Adrenal gland (tissue), 12 donors: ENCODE results near the gene ARID4B. TPM values are rescaled to one million over a fixed set of nuclear protein-coding genes. Genes with fewer than 3 reads are reported as not detected.

Source experiments
- DNase-seq, 7 donors: peaks; one replicate each; pipeline ENCODE4 v3.0.0-alpha.2; 2019 to 2020
- H3K27ac ChIP-seq, 5 donors: fragments of 200-600 bp; sonication (generic) in 4 of 5; 1 replicate in 3 of 5; 2 replicates in 2 of 5; pipeline versions ENCODE4 v1.5.1 to v1.8.0; 2016 to 2020; ENCODE audit warnings: mild to moderate bottlenecking in 1 of 5
- H3K27me3 ChIP-seq: fragments of 200-600 bp; 2 replicates; pipeline ENCODE4 v1.8.0; 2021
- H3K36me3 ChIP-seq, 2 donors: fragments of 200-600 bp; replicated peaks in 1 of 2; 1 replicate in 1 of 2; 2 replicates in 1 of 2; pipeline versions ENCODE4 v1.5.1 to v1.8.0; 2018 to 2022
- H3K4me1 ChIP-seq, 2 donors: fragments of 200-600 bp; replicated peaks in 1 of 2; 1 replicate in 1 of 2; 2 replicates in 1 of 2; pipeline versions ENCODE4 v1.5.1 to v1.8.0; 2018 to 2021
- H3K4me3 ChIP-seq, 4 donors: fragments of 200-600 bp; sonication (generic) in 3 of 4; one replicate each; pipeline ENCODE4 v1.5.1; 2016 to 2018
- H3K9me3 ChIP-seq, 3 donors: fragments of 200-600 bp; sonication (generic) in 1 of 3; replicated peaks in 1 of 3; 1 replicate in 2 of 3; 2 replicates in 1 of 3; pipeline versions ENCODE4 v1.5.1 to v1.8.0; 2016 to 2021
- POLR2A ChIP-seq, 2 donors: fragments of 450-650 bp; IDR thresholded peaks; one replicate each; pipeline ENCODE4 v1.6.1; 2017; ENCODE audit warnings: antibody characterized with exemption in 2 of 2, mild to moderate bottlenecking in 2 of 2, moderate library complexity in 1 of 2
- WGBS, 4 donors: extraction: QIAGEN DNeasy Blood & Tissue Kit in 2 of 4; methylation state at CpG; one replicate each; pipeline versions ENCODE4 v1.1.5 to v1.1.7; 2013 to 2017; 5-methylcytosine and 5-hydroxymethylcytosine counted together
- intact Hi-C, 2 donors: fragments of 100-400 bp; cut with DNase I; formaldehyde crosslinking; loops; one replicate each; pipeline versions ENCODE4 v1.14.1 to v1.15.0; 2022 to 2023
- polyA plus RNA-seq, 3 donors: library from polyadenylated mRNA; stranded (reverse); fragments of 200-250 nt in 2 of 3; fragments of 350-450 nt in 1 of 3; fragmentation: Illumina TruSeq in 1 of 3; extraction: RNeasy Lipid Tissue Mini Kit (QIAGEN cat#74804) in 1 of 3; gene quantifications; one replicate each; pipeline ENCODE4 v1.2.3, GENCODE V29; 2013 to 2014
- total RNA-seq, 9 donors: library from RNA; depleted of rRNA in 4 of 9; stranded (reverse); fragments of >200 nt in 4 of 9; fragments of 120-200 nt in 1 of 9; fragmentation: NEBNext Ultra II Directional in 1 of 9; extraction: Animal tissue kit (Norgen Biotek cat#: 25700) in 1 of 9; gene quantifications; one replicate each; pipeline versions ENCODE4 v1.1.0 to v1.2.4, GENCODE V29; 2013 to 2023
- TF ChIP-seq, protein P1 (sequence below), 6 experiments: fragments of 450-650 bp in 4 of 6; fragments of 200-600 bp in 2 of 6; sonication (generic) in 1 of 6; IDR thresholded peaks; 1 replicate in 5 of 6; 2 replicates in 1 of 6; pipeline versions ENCODE4 v1.5.1 to v1.8.0; 2016 to 2021; ENCODE audit warnings: antibody characterized with exemption in 6 of 6, mild to moderate bottlenecking in 2 of 6, moderate library complexity in 1 of 6
- donor health status: healthy with polysubstance abuse.
- donor health status: Bipolar disorder and iron deficiency.
- donor health status: DM: yes; HTN: yes; CAD: no.
- donor health status: DM: no; HTN: no; CAD: no.
- donor health status: DM: no; HTN: no; CAD: no.
- donor health status: DM: yes; HTN: yes; CAD: no.

ARID4B gene
- total and polyA plus RNA-seq, 12 donors = 12.4 to 44.0 (median 28.1) TPM

- no peak overlapping the region for H3K27ac ChIP-seq
- H3K4me3 ChIP-seq = no peak overlapping the region
- H3K4me1 ChIP-seq = no peaks in the 10 kb centered on the region
- H3K27me3 ChIP-seq = no peaks in the 10 kb centered on the region
- H3K36me3 ChIP-seq = peaks cover 0 to 74% of the 10 kb centered on the region in 2 donors
- TF ChIP-seq POLR2A (IDR thresholded peaks at IDR 0.05) = no peak
- TF ChIP-seq, protein P1, sequence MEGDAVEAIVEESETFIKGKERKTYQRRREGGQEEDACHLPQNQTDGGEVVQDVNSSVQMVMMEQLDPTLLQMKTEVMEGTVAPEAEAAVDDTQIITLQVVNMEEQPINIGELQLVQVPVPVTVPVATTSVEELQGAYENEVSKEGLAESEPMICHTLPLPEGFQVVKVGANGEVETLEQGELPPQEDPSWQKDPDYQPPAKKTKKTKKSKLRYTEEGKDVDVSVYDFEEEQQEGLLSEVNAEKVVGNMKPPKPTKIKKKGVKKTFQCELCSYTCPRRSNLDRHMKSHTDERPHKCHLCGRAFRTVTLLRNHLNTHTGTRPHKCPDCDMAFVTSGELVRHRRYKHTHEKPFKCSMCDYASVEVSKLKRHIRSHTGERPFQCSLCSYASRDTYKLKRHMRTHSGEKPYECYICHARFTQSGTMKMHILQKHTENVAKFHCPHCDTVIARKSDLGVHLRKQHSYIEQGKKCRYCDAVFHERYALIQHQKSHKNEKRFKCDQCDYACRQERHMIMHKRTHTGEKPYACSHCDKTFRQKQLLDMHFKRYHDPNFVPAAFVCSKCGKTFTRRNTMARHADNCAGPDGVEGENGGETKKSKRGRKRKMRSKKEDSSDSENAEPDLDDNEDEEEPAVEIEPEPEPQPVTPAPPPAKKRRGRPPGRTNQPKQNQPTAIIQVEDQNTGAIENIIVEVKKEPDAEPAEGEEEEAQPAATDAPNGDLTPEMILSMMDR (IDR thresholded peaks at IDR 0.05) = no peak
- WGBS, 4 donors = 94 to 98% (median 97%) methylated on average over 9 of the region's 9 CpGs
- H3K9me3 ChIP-seq = no peaks in the 10 kb centered on the region
- intact Hi-C loops = no loop called here
- DNase-seq = no peak
These were observed 178.2 kb downstream of the ARID4B start for GRCh38 chr1:235149824-235150223.

DNA sequence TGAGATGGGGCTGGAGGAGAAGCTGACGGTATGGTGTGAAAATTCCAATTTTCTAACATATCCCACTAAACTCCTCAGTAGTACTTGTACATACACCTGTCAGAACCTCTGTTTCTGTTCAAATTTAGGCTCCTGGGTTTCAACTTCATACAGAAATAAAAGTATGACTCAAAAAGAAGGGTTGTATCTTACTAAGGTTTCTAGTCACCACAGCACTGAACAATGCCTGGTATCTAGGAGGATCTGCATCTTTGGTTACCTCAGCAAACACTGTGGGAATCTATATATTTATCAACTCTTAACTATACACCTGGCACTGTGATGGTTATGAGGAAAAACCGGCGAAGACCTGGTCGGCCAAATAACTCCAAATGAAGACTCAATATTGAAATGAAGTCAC lies 180.7 kb downstream of the ARID4B start:
- Histone ChIP-seq H3K4me3 (no peak overlapping the region), H3K27ac (no peak overlapping the region), H3K27me3 (no peaks in the 10 kb centered on the region), H3K36me3 (peaks cover 0 to 65% of the 10 kb centered on the region in 2 donors), H3K9me3 (no peaks in the 10 kb centered on the region), H3K4me1 (no peaks in the 10 kb centered on the region)
- 92 to 99% (median 96%) methylated on average over 4 of the region's 4 CpGs for WGBS, 4 donors
- TF ChIP-seq POLR2A (IDR thresholded peaks at IDR 0.05) = no peak
- TF ChIP-seq, protein P1 (IDR thresholded peaks at IDR 0.05) = no peak
- intact Hi-C loops = no loop called here
- DNase-seq = no peak

GRCh38 chr1:235145639-235146038 lies 182.3 kb downstream of the ARID4B start:
- no peaks in the 10 kb centered on the region for H3K9me3 ChIP-seq
- intact Hi-C loops = no loop called here
- no peaks in the 10 kb centered on the region for H3K27me3 ChIP-seq
- DNase-seq = no peak
- H3K27ac ChIP-seq = no peak overlapping the region
- 92 to 94% (median 94%) methylated on average over 6 of the region's 6 CpGs for WGBS, 4 donors
- peaks cover 0 to 61% of the 10 kb centered on the region in 2 donors for H3K36me3 ChIP-seq
- TF ChIP-seq, protein P1 (IDR thresholded peaks at IDR 0.05) = no peak
- no peak for TF ChIP-seq POLR2A (IDR thresholded peaks at IDR 0.05)
- no peak overlapping the region for H3K4me3 ChIP-seq
- H3K4me1 ChIP-seq = no peaks in the 10 kb centered on the region

DNA sequence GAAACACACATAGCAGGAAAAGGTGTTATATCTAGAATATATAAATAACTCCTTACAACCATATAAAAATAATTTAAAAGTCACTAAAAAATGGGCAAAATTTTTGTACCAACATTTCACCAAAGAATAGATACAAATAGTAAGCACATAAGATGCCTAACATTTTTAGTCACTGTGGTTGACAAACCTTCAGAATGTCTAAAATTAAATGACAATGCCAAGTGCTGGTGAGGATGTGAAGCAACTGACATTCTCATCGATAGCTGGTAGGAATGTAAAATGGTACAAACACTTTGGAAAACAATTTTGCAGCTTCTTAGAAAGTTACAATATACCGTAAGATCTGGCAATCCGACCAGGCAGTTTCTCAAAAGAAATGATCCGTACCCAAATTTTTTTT lies 185.0 kb downstream of the ARID4B start:
- Histone ChIP-seq H3K27ac (no peak overlapping the region), H3K4me1 (no peaks in the 10 kb centered on the region), H3K36me3 (peaks cover 0 to 60% of the 10 kb centered on the region in 2 donors), H3K4me3 (no peak overlapping the region), H3K9me3 (no peaks in the 10 kb centered on the region), H3K27me3 (no peaks in the 10 kb centered on the region)
- DNase-seq = no peak
- TF ChIP-seq POLR2A (IDR thresholded peaks at IDR 0.05) = no peak
- TF ChIP-seq, protein P1 (IDR thresholded peaks at IDR 0.05) = no peak
- intact Hi-C loops = no loop called here
- WGBS, 4 donors = 76 to 98% (median 89%) methylated on average over 4 of the region's 4 CpGs
